Activated naive CD4-positive, alpha-beta T cell treated with anti-CD3 and anti-CD28 coated beads for 36 hours (primary cell): Measurements from ENCODE around the gene OBSL1. TPM values are rescaled to one million over a fixed set of nuclear protein-coding genes. Genes with fewer than 3 reads are reported as not detected.

Experiments
- CTCF ChIA-PET: fragments of 350-600 bp; sonication (Branson Sonifier 250); formaldehyde crosslinking; loops from one replicate; lab custom pipeline; 2021; ENCODE audit warnings: antibody characterized with exemption; lab: Charles Lee
- DNase-seq: peaks from one replicate; pipeline ENCODE4 v3.0.0-alpha.2; 2020
- H3K27ac Mint-ChIP-seq: one replicate; pipeline ENCODE4 v1.8.0; 2021; ENCODE audit warnings: mild to moderate bottlenecking, mixed read lengths
- H3K27me3 Mint-ChIP-seq: one replicate; pipeline ENCODE4 v1.8.0; 2021; ENCODE audit warnings: low read depth, mixed read lengths
- H3K36me3 Mint-ChIP-seq: one replicate; pipeline ENCODE4 v1.8.0; 2021; ENCODE audit warnings: low read depth, mixed read lengths
- H3K4me1 Mint-ChIP-seq: one replicate; pipeline ENCODE4 v1.8.0; 2021; ENCODE audit warnings: low read depth, mixed read lengths
- H3K4me3 Mint-ChIP-seq: one replicate; pipeline ENCODE4 v1.8.0; 2021; ENCODE audit warnings: mild to moderate bottlenecking, moderate library complexity, mixed read lengths
- H3K9me3 Mint-ChIP-seq: one replicate; pipeline ENCODE4 v1.8.0; 2021; ENCODE audit warnings: mixed read lengths
- intact Hi-C: fragments of 100-400 bp; cut with micrococcal nuclease; formaldehyde crosslinking; loops from one replicate; pipeline ENCODE4 v1.15.1; 2023
- total RNA-seq, 2 experiments: library from RNA; stranded (reverse); gene quantifications; one replicate each; pipeline ENCODE4 v1.2.3, GENCODE V29; 2021

Gene OBSL1
- total RNA-seq, 2 experiments from 2014 or later: 1.5 to 1.6 TPM

DNA sequence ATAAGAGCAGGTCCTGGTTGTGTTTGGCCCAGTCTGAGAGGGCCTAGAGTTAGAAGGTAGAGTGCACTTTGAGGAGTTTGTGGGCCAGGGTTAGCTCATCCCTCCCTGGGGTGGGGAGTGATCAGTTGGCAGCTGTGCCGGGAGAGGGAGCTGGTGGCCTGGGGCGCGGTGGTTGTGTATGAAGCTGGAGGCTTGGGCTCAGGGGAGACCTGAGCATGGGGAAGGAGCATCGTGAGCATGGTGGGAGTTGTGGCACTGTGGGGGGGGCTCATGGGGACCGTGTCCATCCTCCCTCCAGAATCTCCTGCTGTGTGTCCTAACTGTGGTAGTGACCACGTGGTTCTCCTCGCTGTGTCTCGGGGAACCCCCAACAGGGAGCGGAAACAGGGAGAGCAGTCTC is 40.0 kb upstream of the OBSL1 start:
- peaks cover 16% of the 10 kb centered on the region for H3K36me3 Mint-ChIP-seq
- CTCF ChIA-PET: interaction anchor here (1.0 kb wide), 1 partner anchor 31 kb away, joined by 3 read pairs; no protein-coding TSS in a partner anchor
- H3K27me3 Mint-ChIP-seq: no peaks in the 10 kb centered on the region
- no peaks in the 10 kb centered on the region for H3K9me3 Mint-ChIP-seq
- peaks cover 10% of the 10 kb centered on the region for H3K4me1 Mint-ChIP-seq
- H3K4me3 Mint-ChIP-seq: no peak overlapping the region
- no peak for DNase-seq
- intact Hi-C loops: no loop called here
- H3K27ac Mint-ChIP-seq: no peak overlapping the region

DNA sequence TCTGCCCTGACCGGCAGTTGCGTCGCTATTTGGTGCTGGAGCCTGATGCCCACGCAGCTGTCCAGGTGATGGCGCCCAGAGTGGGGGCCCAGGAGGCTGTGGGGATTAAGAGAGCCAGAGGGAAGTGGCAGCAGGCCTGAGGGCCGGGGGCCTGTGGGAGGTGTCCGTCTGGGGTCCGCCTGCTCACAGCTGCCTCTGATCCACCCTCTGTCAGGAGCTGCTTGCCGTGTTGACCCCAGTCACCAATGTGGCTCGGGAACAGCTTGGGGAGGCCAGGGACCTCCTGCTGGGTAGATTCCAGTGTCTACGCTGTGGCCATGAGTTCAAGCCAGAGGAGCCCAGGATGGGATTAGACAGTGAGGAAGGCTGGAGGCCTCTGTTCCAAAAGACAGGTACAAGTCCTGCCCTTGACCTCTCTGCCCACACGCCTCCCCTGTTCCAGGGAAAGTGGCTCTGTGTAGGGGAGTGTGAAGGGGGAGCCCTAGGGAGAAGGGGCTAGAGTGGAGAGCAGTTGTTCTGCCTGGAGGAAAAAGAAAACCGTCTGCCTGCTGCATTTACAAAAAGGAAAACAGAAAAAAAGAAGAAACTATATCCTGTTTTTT is 37.9 kb upstream of the OBSL1 start:
- H3K4me1 Mint-ChIP-seq: peaks cover 10% of the 10 kb centered on the region
- no peak overlapping the region for H3K4me3 Mint-ChIP-seq
- peaks cover 16% of the 10 kb centered on the region for H3K36me3 Mint-ChIP-seq
- no peak for DNase-seq
- CTCF ChIA-PET: no interaction called here
- H3K27me3 Mint-ChIP-seq: no peaks in the 10 kb centered on the region
- H3K9me3 Mint-ChIP-seq: no peaks in the 10 kb centered on the region
- intact Hi-C loops: no loop called here
- no peak overlapping the region for H3K27ac Mint-ChIP-seq

DNA sequence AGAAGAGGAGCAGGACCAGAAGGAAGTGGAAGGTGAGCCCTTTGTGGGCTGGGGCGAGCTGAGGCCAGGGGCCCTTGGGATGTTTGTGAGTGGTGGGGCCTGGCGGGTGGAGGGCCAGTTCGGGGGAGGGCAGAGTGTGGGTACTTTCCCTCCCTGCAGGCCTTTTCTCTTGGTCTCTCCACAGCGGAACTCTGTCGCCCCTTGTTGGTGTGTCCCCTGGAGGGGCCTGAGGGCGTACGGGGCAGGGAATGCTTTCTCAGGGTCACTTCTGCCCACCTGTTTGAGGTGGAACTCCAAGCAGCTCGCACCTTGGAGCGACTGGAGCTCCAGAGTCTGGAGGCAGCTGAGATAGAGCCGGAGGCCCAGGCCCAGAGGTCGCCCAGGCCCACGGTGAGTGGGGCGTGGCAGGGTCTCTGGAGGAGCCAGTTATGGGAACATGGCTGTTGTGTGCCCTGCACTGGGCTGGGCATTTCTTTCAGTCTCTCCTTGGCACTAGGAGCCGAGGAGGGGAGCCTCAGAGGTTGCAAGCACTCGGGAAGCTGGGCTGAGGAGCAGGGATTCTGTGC is 37.1 kb upstream of the OBSL1 start:
- Mint-ChIP-seq H3K36me3 (peaks cover 16% of the 10 kb centered on the region), H3K27ac (no peak overlapping the region), H3K4me3 (no peak overlapping the region), H3K27me3 (no peaks in the 10 kb centered on the region), H3K4me1 (peaks cover 10% of the 10 kb centered on the region), H3K9me3 (no peaks in the 10 kb centered on the region)
- intact Hi-C loops: no loop called here
- CTCF ChIA-PET: no interaction called here
- DNase-seq: no peak

DNA sequence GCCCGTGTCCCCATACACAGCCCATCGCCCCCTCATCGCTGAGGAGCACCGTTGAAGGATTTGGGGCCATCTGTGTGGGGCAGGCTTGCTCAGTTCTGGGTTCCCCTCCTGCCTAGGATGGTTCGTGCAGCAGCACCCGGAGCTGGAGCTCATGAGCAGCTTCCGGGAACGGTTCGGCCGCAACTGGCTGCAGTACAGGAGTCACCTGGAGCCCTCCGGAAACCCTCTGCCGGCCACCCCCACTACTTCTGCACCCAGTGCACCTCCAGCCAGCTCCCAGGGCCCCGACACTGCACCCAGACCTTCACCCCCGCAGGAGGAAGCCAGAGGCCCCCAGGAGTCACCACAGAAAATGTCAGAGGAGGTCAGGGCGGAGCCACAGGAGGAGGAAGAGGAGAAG is 36.6 kb upstream of the OBSL1 start:
- CTCF ChIA-PET: no interaction called here
- H3K36me3 Mint-ChIP-seq: peaks cover 17% of the 10 kb centered on the region
- no peak for DNase-seq
- no peak overlapping the region for H3K27ac Mint-ChIP-seq
- intact Hi-C loops: no loop called here
- H3K9me3 Mint-ChIP-seq: no peaks in the 10 kb centered on the region
- H3K4me1 Mint-ChIP-seq: peaks cover 9% of the 10 kb centered on the region
- no peaks in the 10 kb centered on the region for H3K27me3 Mint-ChIP-seq
- no peak overlapping the region for H3K4me3 Mint-ChIP-seq

DNA sequence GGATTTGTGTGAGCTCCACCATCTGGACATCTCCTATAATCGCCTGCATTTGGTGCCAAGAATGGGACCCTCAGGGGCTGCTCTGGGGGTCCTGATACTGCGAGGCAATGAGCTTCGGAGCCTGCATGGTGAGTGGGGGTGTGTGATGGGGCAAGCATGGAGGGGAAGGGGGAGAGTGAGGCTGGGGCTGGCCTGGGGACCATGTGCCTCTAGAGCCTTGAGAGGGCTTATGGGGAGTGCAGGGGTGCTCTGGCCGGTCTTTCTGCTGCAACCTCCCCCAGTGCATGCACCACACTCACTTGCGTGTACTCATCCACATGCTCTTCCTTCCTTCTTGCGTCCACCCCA is 34.2 kb upstream of the OBSL1 start:
- Mint-ChIP-seq H3K36me3 (peaks cover 11% of the 10 kb centered on the region), H3K4me1 (no peaks in the 10 kb centered on the region), H3K27me3 (no peaks in the 10 kb centered on the region), H3K9me3 (no peaks in the 10 kb centered on the region), H3K27ac (no peak overlapping the region), H3K4me3 (no peak overlapping the region)
- CTCF ChIA-PET: interaction anchor here (1.3 kb wide), 1 partner anchor 76 kb away, joined by 5 read pairs; no protein-coding TSS in a partner anchor
- intact Hi-C loops: no loop called here
- DNase-seq: no peak

DNA sequence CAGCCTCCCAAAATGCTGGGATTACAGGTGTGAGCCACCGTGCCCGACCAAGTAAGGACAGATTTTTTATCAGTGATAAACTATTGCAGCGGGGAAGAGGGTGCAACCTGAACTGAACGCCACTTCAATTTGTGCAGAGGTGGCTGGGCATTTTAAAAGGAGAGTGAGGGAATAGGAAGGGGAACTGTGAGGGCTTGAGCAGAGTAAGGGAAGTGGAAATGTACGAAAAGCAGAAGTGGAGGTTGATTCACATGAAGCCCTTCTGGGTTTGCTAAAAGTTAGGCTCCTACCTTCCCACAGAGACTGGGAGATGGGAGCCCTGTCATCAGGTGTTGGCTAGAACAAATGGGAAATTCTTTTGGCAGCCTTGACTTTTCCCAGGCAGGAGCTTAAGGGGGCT is 32.4 kb upstream of the OBSL1 start:
- DNase-seq: no peak
- no peaks in the 10 kb centered on the region for H3K9me3 Mint-ChIP-seq
- no peak overlapping the region for H3K4me3 Mint-ChIP-seq
- CTCF ChIA-PET: no interaction called here
- H3K27me3 Mint-ChIP-seq: no peaks in the 10 kb centered on the region
- intact Hi-C loops: no loop called here
- no peak overlapping the region for H3K27ac Mint-ChIP-seq
- peaks cover 2% of the 10 kb centered on the region for H3K4me1 Mint-ChIP-seq
- peaks cover 11% of the 10 kb centered on the region for H3K36me3 Mint-ChIP-seq

- CTCF ChIA-PET: interaction anchor here (1.7 kb wide), 1 partner anchor 103 kb away, joined by 4 read pairs; a partner anchor contains a TSS
- H3K9me3 Mint-ChIP-seq: no peaks in the 10 kb centered on the region
- peaks cover 10% of the 10 kb centered on the region for H3K4me1 Mint-ChIP-seq
- intact Hi-C loops: no loop called here
- H3K36me3 Mint-ChIP-seq: peaks cover 6% of the 10 kb centered on the region
- H3K27me3 Mint-ChIP-seq: no peaks in the 10 kb centered on the region
- no peak for DNase-seq
- H3K27ac Mint-ChIP-seq: peak overlapping the region; percentile 94
- peak overlapping the region; percentile 94 for H3K4me3 Mint-ChIP-seq
Measured at GRCh38 chr2:219598308-219599078, 27.2 kb upstream of the OBSL1 start.

GRCh38 chr2:219597552-219598307 is 26.4 kb upstream of the OBSL1 start, which contains the start of gene STK11IP:
Gene STK11IP (plus strand): TSS chr2:219597857. CDS start chr2:219598120, 263 bp downstream.
- DNase-seq: peak; percentile 96
- Mint-ChIP-seq H3K36me3 (peaks cover 4% of the 10 kb centered on the region), H3K4me3 (peak within 1 kb of the TSS; percentile 94), H3K27ac (peak within 1 kb of the TSS; percentile 94), H3K4me1 (peaks cover 10% of the 10 kb centered on the region), H3K9me3 (no peaks in the 10 kb centered on the region), H3K27me3 (no peaks in the 10 kb centered on the region)
- CTCF ChIA-PET: interaction anchor here (1.1 to 2.0 kb wide), 5 partner anchors 44 to 102 kb away, joined by 3 to 19 read pairs (median 4); a partner anchor contains a TSS
- intact Hi-C loops: loop anchor here (1.0 kb wide), 7 partner anchors 45 to 318 kb away; partner anchors contain the start of genes CHPF, DNAJB2 and GMPPA

DNA sequence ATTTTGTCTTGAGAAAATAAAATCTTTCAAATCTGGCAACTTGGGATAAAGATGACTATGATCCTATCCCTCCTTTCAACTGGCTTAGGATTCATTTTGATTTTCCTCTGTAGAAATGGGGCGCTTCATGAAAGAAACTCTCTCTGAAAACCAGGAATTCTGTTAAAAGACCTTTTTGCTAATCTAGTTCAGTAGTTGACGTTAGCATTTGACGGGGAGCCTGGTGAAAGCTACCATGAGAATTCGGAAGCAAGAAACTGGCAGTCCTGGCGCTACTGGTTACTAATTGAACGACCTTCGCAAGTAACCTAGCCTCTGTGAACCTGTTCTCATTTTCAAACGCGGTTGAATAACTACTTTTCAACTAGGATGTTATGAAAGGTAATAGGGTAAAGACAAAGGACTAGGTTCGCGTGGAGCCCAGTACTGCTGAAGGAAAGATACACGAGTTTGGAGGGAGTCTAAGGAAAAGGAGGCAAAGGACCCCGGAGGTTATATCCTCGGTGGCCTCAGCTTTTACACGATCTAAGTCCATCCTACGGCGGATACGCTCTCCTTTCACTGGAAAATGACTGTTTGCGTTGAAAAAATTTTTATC is 25.7 kb upstream of the OBSL1 start:
- H3K36me3 Mint-ChIP-seq: peaks cover 3% of the 10 kb centered on the region
- CTCF ChIA-PET: interaction anchor here (1.1 to 2.0 kb wide), 5 partner anchors 44 to 101 kb away, joined by 3 to 19 read pairs (median 4); a partner anchor contains a TSS
- peaks cover 10% of the 10 kb centered on the region for H3K4me1 Mint-ChIP-seq
- H3K4me3 Mint-ChIP-seq: peak overlapping the region; percentile 94
- H3K27me3 Mint-ChIP-seq: no peaks in the 10 kb centered on the region
- peak overlapping the region; percentile 94 for H3K27ac Mint-ChIP-seq
- H3K9me3 Mint-ChIP-seq: no peaks in the 10 kb centered on the region
- peak; percentile 8 for DNase-seq
- intact Hi-C loops: loop anchor here (1.0 kb wide), 7 partner anchors 45 to 318 kb away; partner anchors contain the start of genes CHPF, DNAJB2 and GMPPA

- Mint-ChIP-seq H3K36me3 (no peaks in the 10 kb centered on the region), H3K27me3 (no peaks in the 10 kb centered on the region), H3K27ac (no peak overlapping the region), H3K4me1 (peaks cover 10% of the 10 kb centered on the region), H3K9me3 (no peaks in the 10 kb centered on the region), H3K4me3 (no peak overlapping the region)
- DNase-seq: no peak
- CTCF ChIA-PET: no interaction called here
- intact Hi-C loops: no loop called here
Measured at GRCh38 chr2:219595256-219595655, 23.9 kb upstream of the OBSL1 start.

GRCh38 chr2:219593154-219593553 is 21.8 kb upstream of the OBSL1 start:
- H3K4me3 Mint-ChIP-seq: no peak overlapping the region
- CTCF ChIA-PET: interaction anchor here (0.6 to 1.0 kb wide), 2 partner anchors 52 to 117 kb away, joined by 4 to 8 read pairs; no protein-coding TSS in a partner anchor

More at GRCh38 chr2:219593154-219593553, 21.8 kb upstream of the OBSL1 start:
- Mint-ChIP-seq H3K27ac (no peak overlapping the region), H3K9me3 (no peaks in the 10 kb centered on the region), H3K27me3 (no peaks in the 10 kb centered on the region), H3K36me3 (no peaks in the 10 kb centered on the region), H3K4me1 (peaks cover 3% of the 10 kb centered on the region)
- intact Hi-C loops: no loop called here
- DNase-seq: no peak
